Testis (tissue), 2 donors: ENCODE results near the gene VASN.

Experiments
- CTCF ChIP-seq, 3 experiments: fragments of 450-650 bp in 2 of 3; fragments of 200-600 bp in 1 of 3; sonication (generic) in 1 of 3; IDR thresholded peaks; one replicate each; pipeline ENCODE4 v1.5.1; 2016 to 2019; ENCODE audit warnings: antibody characterized with exemption in 3 of 3, mild to moderate bottlenecking in 2 of 3, moderate library complexity in 1 of 3
- POLR2A ChIP-seq: fragments of 450-650 bp; IDR thresholded peaks from one replicate; pipeline ENCODE4 v1.6.1; 2017; ENCODE audit warnings: antibody characterized with exemption, mild to moderate bottlenecking, moderate library complexity

- TF ChIP-seq CTCF (IDR thresholded peaks at IDR 0.05) (peak; percentile 25 to 52 (median 50)), POLR2A (no peak)
These were observed 32.8 kb downstream of the VASN start for GRCh38 chr16:4404247-4404966.
